M059J (cell line): ENCODE data around the gene ZFP36L1. TPM values are rescaled to one million over a fixed set of nuclear protein-coding genes. Genes with fewer than 3 reads are reported as not detected.
A peak's percentile ranks its signal among the peaks of the same experiment; 100 is the strongest.

ENCODE experiments used
- DNase-seq: peaks from one replicate; pipeline ENCODE4 v3.0.0-alpha.2; 2012; ENCODE audit warnings: low read depth
- total RNA-seq: library from RNA; depleted of rRNA; stranded (reverse); fragments of >200 nt; shearing (Covaris generic); gene quantifications from 2 replicates; pipeline ENCODE4 v1.2.3, GENCODE V29; 2014

Gene ZFP36L1
- total RNA-seq, 1 experiment from 2014 or later, result 154 TPM

DNA sequence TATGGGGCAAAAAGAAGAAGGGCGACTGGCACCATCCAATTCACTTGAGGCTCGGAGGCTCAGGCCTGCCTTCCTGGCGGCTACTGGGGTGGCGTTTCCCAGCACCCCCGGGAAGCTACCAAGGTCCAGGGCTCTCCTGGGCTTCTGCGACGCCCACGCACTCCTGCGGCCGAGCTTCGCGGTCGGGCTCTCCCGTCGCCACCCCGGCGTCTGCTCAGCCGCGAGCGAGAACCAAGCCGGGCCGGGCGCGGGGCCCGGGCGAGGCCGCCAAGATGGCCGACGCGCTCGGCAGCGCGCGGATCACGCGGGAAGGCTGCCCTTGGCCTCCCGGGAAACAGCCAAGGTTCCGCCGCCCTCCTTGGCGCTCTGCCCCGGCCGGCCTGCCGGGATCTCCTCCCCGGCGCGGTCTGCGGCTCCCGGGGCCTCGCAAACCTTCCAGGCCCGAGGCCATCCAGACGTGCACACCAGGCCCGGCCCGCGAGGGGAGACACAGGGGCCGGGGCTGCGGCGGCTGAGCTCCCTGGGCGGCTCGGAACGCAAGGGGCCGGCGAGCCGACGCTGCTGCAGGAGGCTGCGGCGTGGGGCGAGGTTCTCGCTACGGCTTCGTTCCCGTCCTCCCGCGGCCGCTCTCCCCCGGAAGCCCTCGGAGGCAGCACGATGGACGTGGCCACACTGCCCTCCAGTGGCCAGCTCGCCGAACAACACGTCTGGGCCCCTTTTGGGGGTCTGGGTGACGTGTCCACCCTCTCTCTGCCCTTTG, 23.5 kb upstream of the ZFP36L1 start:
- DNase-seq, result peak; percentile 86

DNA sequence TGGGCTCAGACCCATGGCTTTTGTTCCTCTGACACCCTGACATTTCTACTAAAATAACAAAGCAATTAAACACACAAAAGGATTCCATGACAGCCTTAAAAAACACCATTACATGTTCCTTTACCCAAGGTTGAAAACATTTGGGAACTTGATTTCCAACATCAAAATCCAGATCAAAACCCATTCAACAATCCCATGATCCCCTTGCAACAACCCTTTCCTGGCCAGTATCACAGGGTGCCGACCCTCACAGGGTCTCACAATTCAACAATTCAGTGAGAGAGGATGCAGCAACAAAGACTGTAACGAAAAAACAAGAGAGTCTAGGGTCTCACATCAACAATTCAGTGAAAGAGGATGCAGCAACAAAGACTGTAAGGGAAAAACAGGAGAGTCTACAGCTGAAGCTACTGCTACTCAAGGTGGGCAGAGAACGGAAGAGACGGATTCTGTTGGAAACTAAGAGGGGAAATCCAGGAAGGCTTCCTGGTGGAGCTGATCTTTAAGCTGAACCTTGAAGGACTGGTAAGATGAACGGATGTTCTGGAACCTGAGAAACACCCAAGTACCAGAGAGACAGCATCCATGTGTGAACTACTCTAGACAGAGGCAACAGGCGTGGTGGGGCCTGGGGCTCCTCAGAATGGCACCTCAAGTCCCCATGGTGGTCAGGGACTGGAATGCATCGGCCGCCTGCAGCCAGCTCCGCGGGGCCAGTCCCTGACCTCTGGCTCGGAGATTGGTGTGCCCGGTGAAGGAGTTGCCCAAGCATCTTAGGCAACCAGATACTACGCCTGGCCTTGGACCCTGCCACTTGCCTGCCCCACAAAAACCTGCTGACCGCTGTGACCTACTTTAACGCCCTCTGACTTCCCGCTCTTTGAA, 22.7 kb upstream of the ZFP36L1 start:
- DNase-seq, result peak; percentile 30

DNA sequence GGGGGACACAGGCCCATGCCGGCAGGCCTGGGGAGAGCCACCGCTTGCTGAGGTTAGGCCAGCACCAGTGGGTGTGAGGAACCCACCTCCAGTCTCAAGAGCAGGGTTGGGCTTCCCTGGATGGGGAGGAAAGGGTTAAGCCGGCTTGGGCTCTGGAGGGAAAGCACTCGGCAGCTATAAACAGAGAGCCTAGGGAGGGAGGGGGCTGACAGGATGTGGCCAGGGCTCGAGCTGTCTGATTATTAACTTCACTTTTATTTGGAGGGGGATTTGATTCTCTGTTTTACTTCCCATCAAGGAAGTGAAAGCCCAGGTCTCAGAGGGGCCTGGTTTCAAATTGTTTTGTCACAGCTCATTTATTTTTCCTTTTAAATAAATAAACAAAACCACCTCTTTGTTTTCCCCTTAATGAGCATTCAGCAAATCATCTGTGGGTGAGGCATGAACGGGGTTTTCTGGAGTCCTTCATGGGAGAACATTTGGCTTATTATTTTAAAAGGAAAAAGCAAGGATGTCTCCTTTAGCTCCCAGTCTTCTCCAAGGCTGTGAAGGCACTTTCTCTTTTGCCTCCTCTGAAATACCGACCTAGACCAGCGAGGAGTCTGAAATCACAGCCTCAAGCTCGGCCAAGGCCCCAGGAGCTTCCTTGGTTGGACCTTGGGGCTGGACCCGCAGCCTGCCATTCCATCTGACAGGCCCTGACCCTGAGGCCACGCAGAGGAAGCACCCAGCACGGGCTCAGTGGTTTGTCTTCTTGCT, 21.9 kb upstream of the ZFP36L1 start:
- DNase-seq, result peak; percentile 81

DNA sequence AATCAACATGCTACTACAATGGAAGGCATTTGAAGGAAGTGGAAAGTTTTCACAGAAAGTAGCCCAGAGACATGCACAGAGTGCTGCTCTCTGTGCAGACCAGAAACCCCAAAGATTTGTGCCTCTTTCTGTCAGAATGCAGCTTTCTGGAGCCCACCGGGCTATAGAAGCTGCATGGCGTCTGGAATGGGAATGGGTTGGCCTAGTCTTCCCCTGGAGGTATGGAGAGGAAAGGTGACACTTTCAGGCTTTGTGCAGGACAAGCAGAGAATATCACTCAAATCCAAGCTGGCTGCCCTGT, 21.3 kb upstream of the ZFP36L1 start:
- no peak for DNase-seq

DNA sequence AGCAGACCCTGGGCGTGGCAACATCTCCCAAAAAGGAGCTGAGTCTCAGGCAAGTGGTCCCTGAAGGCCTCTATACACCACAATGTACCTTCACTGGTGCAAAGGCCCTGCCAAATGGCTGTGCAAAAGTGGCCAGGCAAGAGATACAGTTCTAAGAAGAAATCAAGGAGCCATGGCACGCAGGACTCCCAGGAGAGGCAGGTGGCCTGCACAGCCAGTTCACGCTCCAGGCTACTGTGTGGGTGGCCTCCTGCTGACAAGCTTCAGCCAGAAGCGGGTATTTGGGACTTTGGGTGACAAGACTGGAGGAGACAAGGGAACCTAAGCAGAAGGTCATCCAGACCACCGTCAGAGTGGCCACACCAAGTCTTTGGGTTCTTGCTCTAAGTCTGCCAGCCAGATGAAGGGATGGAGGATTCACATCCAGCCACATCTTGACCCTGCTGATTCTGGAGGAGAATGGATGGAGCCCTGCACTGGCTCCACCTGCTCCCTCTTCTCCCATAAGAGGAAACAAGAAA, 20.5 kb upstream of the ZFP36L1 start:
- DNase-seq, result no peak

DNA sequence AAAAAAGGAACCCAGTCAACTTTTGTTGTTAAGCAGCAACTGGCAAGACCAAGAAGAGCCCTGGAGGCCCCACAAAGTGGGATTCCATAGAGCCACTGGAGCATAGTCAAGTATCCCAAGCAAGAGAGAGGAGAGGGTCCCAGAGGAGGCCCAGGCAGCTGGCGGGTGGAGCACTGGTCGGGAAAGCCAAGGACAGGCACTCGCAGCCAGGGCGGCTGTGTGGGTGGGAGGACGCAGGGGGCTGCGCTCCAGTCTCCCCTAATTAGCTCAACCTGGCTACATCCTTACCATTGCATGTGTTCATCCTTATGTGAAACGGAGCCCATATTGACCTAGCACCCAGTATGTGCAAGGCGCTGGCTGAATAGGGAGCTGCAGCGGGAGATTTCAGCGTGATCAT, 18.3 kb upstream of the ZFP36L1 start:
- DNase-seq, result no peak

DNA sequence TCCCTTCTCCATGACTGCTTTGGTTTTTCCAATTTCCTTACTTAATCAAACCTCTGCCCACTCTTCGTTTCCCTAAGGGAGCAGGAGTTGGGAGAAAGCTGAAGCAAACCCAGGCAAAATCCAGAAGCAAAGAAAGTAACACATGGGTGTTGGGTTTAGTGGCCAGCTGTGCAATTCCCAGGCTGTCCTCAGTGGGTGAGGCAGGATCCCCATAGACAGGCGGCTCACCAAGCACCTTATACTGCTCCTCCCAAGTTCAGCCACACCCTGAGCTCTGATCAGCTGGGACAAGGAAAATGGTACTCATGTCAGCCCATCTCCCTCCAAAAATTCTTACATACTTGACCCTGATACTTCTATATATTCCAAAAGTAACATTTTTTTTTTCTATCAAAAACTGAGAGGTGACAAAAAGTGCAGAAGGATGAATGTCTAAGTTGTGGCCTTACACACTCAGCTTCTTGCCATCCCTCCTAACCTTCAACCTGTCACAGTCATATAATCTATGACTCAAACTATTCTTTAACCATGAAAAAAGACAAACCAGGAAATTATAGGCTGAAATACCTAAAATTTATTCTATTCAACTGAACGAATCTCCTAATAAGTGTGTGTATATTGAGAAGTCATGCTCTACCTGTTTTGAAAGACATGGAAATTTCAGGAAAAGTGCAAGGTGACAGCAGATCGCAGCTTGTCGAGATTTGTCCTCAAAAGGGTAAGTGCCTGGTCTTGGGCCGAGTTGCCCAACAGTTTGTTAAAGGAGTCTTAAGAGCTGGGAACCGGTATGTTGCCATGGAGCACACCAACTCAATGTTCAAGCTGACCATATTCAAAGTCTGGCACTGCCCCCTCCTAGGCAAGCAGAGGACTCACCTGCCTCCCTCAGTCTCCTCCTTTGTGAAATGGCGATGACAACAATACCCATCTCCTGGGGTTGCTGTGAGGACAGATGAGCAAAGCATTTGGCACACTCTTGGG, 17.6 kb upstream of the ZFP36L1 start:
- no peak for DNase-seq

DNA sequence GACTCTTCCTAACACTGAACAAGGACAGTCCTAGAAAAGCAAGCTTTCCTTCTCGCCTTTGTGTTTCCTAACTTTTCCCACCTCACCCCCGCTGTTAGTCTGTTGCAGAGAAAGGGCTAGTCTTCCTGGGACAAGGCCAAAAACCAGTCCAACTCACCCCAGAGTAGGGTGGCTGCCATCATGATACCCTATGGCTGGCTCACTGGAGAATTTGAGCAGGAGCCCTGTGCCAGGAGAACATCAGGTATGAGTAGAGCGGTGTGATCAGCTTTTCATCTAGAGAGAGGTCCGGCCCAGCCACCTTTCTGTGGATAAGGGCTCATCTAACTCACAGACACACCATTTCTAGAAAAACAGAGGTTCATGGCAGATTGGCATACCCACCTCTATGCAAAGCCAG, 16.7 kb upstream of the ZFP36L1 start:
- no peak for DNase-seq

DNA sequence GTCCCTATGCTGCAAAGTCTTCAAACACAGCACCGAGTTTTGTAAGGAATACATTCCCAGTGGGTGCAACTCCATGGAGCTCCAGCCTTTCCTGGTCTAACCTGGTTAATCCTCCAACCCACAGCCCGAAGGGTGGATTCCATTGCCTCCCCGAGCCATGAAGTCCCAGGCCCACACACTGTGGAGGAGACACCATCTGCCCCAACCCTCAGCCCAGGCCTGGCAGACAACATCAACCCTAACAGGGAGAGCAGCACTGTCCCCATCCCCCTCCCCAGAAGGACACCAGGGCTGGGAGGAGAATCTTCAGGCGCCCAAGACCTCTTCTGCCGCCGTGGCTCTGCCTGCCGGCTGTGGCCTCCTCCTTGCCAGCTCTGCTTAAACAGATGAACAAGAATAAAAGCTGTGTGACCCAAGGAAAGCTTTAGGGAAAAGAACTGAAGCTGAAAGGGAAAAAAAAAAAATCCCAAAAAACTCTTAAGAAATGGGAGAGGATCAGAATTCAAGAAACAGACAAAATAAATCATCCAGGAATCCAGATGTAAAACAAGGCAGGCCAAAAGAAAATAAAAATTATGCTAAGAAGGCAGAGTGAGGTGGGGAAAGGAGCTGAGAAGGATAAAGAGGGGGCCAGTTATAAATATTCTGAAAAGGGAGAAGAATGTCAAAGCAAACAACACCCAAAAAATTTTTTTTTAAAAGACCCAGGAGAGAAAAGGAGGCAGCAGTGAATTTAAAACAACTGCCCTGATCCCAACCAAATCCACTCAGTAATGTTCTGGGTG, 16.0 kb upstream of the ZFP36L1 start:
- no peak for DNase-seq

DNA sequence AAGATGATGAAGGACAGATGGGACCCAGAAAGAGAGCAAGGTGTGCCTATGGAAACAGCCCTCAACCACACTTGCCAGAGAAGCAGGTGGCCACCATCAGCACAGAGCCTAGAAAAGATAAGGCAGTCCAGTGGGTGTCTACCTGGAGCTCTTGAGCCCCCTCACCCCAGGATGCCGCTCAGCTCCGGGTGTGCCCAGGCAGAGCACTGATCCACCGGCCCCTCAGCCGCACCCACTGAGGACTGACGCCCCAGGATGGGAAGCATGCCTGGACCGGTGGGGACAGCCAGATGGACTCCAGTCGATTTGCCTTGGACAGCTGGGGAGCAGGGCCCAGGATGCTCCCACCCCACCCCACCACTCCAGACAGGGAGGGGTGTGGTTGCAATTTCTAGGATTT, 15.1 kb upstream of the ZFP36L1 start:
- DNase-seq, result no peak

DNA sequence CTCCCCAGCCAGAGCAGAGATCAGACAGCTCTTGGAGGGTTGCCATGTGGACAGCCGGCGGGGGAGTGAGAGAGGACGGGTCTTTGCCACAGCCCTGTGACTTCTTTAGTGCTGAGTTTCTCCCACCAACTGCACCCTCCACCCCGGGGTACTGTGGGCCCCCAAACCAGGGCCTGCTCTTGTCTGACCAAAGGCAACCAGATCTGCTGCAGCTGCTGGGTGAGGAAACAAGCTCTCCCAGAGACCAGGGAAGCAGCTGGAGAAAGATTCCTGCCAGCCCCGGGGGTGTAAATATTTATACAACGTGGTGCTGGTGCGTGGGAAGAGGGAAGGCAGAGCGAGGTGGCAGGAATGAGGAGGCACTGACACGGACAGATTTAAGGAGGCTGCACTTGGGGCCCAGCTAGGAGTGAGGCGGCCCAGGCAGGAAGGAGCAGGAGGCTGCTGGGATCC, 14.3 kb upstream of the ZFP36L1 start:
- peak; percentile 82 for DNase-seq

DNA sequence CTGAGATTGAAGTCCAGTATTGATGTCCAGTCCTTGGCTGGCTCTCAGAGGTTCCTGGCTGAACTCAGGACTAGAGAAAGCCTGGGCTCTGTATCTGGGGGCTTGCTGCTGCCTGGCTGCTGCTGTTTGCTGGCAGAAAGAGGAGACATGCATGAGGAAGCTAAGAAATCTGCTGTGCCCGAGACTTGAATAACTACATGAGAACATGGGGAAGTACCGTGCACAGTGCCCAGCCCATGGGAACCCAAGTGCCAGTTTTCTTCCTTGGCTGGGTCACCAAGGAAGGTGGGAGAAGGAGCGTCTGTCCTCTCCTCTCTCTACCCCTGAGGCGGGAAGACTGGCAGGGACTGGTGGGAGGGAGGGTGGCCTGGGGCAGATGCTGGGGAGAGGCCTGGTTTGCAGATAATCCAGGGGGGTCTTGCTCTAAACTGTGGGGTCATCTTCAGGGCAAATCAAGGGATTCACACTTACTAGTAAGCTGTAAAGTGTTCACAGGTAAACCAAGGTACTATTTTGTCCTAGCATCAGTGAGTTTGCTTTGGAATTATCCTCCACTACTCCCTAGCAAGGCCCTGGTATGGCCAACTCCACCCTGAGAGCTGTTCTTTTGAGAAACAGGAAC, 13.8 kb upstream of the ZFP36L1 start:
- no peak for DNase-seq

DNA sequence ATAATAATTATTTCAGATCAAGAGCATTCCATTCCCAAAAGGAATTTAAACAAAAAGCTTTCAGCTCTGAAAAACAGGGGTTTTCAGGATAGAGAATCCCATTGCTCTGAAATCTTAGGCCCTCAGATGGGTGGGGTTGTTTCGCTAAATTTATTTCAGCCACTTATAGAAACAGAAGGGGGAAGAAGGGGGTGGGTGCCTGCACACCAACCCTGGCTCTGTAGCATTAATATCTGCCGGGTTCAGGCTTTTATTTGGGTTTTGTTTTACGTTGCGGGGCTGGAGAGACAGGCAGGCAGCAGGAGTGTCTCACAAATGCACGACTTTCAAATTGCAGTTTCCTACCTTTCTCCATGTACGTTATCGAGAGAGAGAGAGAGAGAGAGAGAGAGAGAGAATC, 12.5 kb upstream of the ZFP36L1 start:
- DNase-seq, result no peak

DNA sequence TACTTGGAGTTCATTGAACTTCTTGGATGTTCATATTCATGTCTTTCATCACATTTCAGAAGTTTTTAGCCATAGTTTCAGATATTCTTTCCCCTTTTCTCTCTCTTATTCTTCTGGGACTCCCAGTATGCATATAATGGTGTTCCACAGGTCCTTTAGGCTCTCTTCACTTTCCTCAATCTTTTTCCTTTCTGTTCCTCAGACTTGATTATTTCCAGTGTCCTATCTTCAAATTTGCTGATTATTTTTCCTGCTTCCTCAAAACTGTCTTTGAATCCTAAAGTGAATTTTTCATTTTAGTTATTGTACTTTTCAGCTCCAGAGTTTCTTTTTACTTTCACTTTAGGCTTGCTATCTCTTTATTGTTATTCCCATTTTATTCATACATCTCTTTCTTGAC, 8.8 kb upstream of the ZFP36L1 start:
- DNase-seq, result no peak

DNA sequence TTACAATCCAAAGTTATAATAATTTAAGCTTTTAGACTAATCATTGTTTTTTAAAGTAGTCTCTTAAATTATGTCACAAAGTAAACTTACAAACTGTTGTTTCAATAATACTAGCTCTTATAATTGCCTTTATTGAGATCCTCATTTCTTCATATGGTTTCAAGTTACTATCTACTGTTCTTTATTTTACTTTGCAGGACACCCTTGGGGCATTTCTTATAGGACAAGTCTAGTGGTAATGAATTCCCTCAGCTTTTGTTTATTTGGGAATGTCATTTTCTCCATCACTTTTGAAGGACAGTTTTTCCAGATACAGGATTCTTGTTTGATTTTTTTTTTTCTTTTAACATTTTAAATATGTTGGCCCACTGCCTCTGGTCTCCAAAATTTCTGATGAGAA, 8.1 kb upstream of the ZFP36L1 start:
- peak; percentile 71 for DNase-seq

DNA sequence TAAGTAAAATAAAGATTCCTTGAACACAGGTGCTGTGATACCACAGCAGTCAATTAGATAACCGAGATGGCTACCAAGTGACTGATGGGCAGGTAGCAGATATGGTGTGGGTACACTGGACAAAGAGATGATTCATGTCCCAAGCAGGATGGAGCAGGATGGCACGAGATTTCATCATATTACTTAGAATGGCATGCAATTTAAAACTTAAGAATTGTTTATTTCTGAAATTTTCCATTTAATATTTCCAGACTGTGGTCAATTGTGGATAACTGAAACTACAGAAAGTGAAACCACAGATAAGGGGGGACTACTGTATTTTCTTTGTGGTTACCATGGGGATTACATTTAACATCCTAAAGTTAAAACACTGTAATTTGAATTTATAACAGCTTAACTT, 7.5 kb upstream of the ZFP36L1 start:
- peak; percentile 81 for DNase-seq

DNA sequence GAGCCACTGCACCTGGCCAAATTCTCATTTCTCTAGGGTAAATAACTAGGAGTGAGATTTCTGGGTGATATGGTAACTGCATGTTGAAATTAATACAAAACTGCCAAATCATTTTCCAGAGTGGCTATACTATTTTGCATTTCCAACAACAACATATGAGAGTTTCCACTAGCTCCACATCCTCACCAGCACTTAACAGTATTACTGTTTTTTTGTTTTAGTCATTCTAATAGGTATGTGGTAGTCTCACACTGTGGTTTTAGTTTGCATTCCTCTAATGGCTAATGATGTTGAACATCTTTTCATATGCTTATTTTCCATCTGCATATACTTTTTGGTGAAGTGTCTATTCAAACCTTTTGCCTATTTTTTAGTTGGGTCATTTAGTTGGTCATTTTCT, 5.8 kb upstream of the ZFP36L1 start:
- DNase-seq, result no peak

DNA sequence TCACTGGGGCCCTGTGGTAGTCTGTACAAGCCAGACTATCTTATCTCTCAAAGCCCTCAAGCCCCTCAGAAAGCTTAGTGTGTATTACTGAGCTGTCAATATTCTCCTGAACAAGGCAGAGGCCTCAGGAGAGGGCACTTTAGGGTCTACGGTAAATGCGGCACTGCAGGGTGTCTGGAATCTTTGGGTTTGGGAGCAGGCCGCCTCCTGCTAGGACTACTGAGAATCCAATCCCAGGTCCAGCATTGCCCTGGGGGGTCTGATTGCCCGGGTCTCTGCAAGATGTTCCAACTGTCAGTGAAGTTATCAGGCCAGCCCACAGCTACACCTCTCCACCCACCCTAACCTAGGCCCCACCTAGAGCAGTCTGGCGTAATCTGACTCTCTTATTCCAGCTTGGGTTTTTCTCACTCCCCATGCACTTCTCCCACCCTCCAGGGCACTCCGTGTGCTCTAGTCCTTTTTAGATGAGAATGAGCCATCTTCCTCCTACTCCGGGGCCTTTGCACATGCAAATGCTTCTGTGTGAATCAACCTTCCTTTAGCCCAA, 4.3 kb upstream of the ZFP36L1 start:
- peak; percentile 18 for DNase-seq

DNA sequence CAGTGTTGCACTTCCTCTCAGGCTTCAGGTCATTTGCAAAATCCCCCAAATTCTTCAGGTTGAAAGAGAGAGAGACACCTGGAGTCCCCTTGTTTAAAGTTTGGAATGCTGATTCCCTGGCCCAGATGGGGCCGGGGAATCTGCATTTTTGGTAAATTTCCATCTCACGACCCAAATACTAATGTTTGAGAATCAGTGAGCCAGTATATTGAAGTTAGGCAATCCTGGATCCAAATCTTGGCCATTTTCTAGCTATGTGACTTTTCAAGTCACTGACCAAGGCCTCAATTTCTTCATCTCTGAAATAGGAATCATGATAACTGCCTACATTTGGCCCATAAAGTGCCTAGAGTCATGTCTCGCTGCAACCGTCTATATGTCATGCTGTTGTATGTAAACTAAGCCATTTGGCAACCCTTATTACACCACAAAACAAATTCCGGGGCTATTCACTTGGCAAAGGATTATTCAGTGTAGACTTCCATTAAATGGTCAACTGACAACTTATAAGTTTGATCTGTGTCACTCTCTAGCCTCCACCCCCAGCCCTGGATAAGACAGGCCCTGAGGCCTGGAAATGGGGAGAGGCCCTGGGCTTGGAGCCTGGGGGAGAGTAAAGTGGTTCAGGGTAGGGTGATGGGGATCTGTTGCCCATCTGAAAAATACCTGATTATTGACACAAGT, 3.7 kb upstream of the ZFP36L1 start:
- DNase-seq, result peak; percentile 25
